Cardiac muscle cell (in vitro differentiated cells and primary cell): Measurements from ENCODE around the gene ABCA3. TPM values are rescaled to one million over a fixed set of nuclear protein-coding genes. Genes with fewer than 3 reads are reported as not detected.

Experiments used
- DNase-seq, 2 donors: peaks; one replicate each; pipeline versions ENCODE4 v3.0.0 to v3.0.0-alpha.2; 2010 to 2017; ENCODE audit warnings: low read depth in 1 of 2, low spot score in 1 of 2
- H3K27ac ChIP-seq: fragments of 200-600 bp; sonication (generic); 2 replicates; pipeline ENCODE4 v1.5.1; 2016
- H3K27me3 ChIP-seq: fragments of 200-600 bp; sonication (generic); 2 replicates; pipeline ENCODE4 v1.6.0; 2016; ENCODE audit warnings: control low read depth
- H3K36me3 ChIP-seq: fragments of 200-600 bp; sonication (generic); 2 replicates; pipeline ENCODE4 v1.5.1; 2016; ENCODE audit warnings: control low read depth
- H3K4me1 ChIP-seq: fragments of 200-600 bp; sonication (generic); 2 replicates; pipeline ENCODE4 v1.8.1; 2017; ENCODE audit warnings: low read depth, mild to moderate bottlenecking, mixed run types
- H3K4me3 ChIP-seq: fragments of 200-600 bp; sonication (generic); 2 replicates; pipeline ENCODE4 v1.5.1; 2016; ENCODE audit warnings: mild to moderate bottlenecking
- H3K9me3 ChIP-seq: fragments of 200-600 bp; sonication (generic); 2 replicates; pipeline ENCODE4 v1.5.1; 2017; ENCODE audit warnings: low read depth, mild to moderate bottlenecking, control low read depth
- CTCF ChIP-seq: IDR thresholded peaks from 2 replicates; pipeline ENCODE4 v1.5.1; 2012; ENCODE audit warnings: low read depth, mild to moderate bottlenecking, low read length
- polyA plus RNA-seq: library from polyadenylated mRNA; unstranded; fragments of >200 nt; fragmentation: Nextera tagmentation; extraction: Ambion mirVana; gene quantifications from 2 replicates; pipeline ENCODE4 v1.2.1, GENCODE V29; 2016
- total RNA-seq: library from RNA; depleted of rRNA; stranded (reverse); fragments of >200 nt; gene quantifications from 2 replicates; pipeline ENCODE4 v1.2.3, GENCODE V29; 2016

Gene ABCA3
- total and polyA plus RNA-seq, 2 experiments from 2014 or later: 11.1 to 14.5 TPM

DNA sequence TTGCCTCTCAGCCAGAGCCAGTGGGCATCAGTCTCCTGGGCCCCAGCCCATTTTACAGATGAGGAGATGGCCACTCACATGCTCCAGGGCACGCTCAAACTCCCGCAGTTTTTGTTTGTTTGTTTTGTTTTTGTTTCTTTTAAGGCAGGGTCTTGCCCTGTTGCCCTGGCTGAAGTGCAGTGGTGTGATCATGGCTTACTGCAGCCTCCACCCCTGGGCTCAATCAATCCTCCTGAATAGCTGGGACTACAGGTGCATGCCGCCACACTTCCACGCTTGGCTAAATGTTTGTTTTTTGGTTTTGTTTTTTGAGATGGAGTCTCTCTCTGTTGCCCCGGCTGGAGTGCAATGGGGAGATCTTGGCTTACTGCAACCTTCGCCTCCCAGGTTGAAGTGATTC lies 113.6 kb downstream of the ABCA3 start:
- H3K36me3 ChIP-seq: peaks cover 15% of the 10 kb centered on the region
- peaks cover 3% of the 10 kb centered on the region for H3K4me1 ChIP-seq
- H3K27me3 ChIP-seq: no peaks in the 10 kb centered on the region
- no peak overlapping the region for H3K27ac ChIP-seq
- no peaks in the 10 kb centered on the region for H3K9me3 ChIP-seq
- no peak overlapping the region for H3K4me3 ChIP-seq
- TF ChIP-seq CTCF: no peak
- DNase-seq: no peak

DNA sequence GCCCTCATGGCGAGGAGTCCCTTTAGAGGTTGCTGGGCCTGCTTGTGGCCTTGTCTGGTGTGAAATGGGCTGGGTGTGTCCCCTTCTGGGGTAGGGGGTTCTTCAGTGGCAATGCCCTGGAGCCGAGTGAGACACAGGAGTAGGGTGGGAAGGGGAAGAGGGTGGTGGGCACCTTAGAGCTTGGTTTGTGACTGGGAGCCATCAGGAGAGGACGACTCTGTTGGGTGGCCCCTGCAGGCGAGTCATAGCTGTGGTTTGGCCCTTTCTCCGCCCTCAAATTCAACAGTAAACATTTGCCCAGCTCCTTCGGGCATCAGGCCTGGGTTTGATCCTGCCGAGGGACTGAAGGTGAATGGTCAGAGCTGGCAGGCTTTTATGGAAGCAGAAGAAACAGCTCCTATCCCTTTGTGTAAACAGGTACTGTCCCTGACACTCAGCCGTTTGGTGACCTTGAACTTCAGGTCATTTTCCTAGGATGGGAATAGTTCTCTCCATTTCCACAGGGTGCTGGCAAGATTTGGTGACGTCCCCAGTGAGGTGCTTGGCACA lies 114.2 kb downstream of the ABCA3 start:
- DNase-seq: no peak
- H3K9me3 ChIP-seq: no peaks in the 10 kb centered on the region
- peaks cover 3% of the 10 kb centered on the region for H3K4me1 ChIP-seq
- H3K27me3 ChIP-seq: no peaks in the 10 kb centered on the region
- H3K36me3 ChIP-seq: peaks cover 14% of the 10 kb centered on the region
- H3K4me3 ChIP-seq: no peak overlapping the region
- no peak overlapping the region for H3K27ac ChIP-seq
- no peak for TF ChIP-seq CTCF

Other genes starting within 250 kb of the ABCA3 start
- 115 and 206 TPM in 2 replicates for gene PKD1, start 204.8 kb downstream of the ABCA3 start, total RNA-seq
- gene PKD1, start 204.8 kb downstream of the ABCA3 start, polyA plus RNA-seq: 49.9 and 55.3 TPM in 2 replicates
- 5.0 and 6.5 TPM in 2 replicates for gene RAB26, start 192.1 kb downstream of the ABCA3 start, total RNA-seq
- 12.1 and 16.7 TPM in 2 replicates for gene RAB26, start 192.1 kb downstream of the ABCA3 start, polyA plus RNA-seq
- gene TRAF7, start 184.9 kb downstream of the ABCA3 start, total RNA-seq: 67.5 and 71.6 TPM in 2 replicates
- 32.3 and 37.4 TPM in 2 replicates for gene TRAF7, start 184.9 kb downstream of the ABCA3 start, polyA plus RNA-seq
- gene CASKIN1, start 144.1 kb downstream of the ABCA3 start, total RNA-seq: 15.5 TPM in 2 replicates
- 14.3 and 15.4 TPM in 2 replicates for gene CASKIN1, start 144.1 kb downstream of the ABCA3 start, polyA plus RNA-seq
- gene MLST8, start 135.3 kb downstream of the ABCA3 start, total RNA-seq: 81.4 and 100.0 TPM in 2 replicates
- gene MLST8, start 135.3 kb downstream of the ABCA3 start, polyA plus RNA-seq: 117 and 122 TPM in 2 replicates
- gene BRICD5, start 129.9 kb downstream of the ABCA3 start, total RNA-seq: 24.4 and 24.6 TPM in 2 replicates
- gene BRICD5, start 129.9 kb downstream of the ABCA3 start, polyA plus RNA-seq: 16.0 and 21.8 TPM in 2 replicates
- 43.2 and 61.8 TPM in 2 replicates for gene PGP, start 125.9 kb downstream of the ABCA3 start, total RNA-seq
- 41.9 and 57.9 TPM in 2 replicates for gene PGP, start 125.9 kb downstream of the ABCA3 start, polyA plus RNA-seq
- 48.1 and 55.4 TPM in 2 replicates for gene E4F1, start 117.1 kb downstream of the ABCA3 start, total RNA-seq
- 27.7 and 28.3 TPM in 2 replicates for gene E4F1, start 117.1 kb downstream of the ABCA3 start, polyA plus RNA-seq
- gene DNASE1L2, start 104.3 kb downstream of the ABCA3 start, total RNA-seq: 1.1 and 1.5 TPM in 2 replicates
- 0.68 and 1.3 TPM in 2 replicates for gene DNASE1L2, start 104.3 kb downstream of the ABCA3 start, polyA plus RNA-seq
- gene ECI1, start 89.1 kb downstream of the ABCA3 start, total RNA-seq: 137 and 197 TPM in 2 replicates
- gene ECI1, start 89.1 kb downstream of the ABCA3 start, polyA plus RNA-seq: 343 and 407 TPM in 2 replicates
- gene RNPS1, start 72.6 kb downstream of the ABCA3 start, total RNA-seq: 182 and 220 TPM in 2 replicates
- 319 and 398 TPM in 2 replicates for gene RNPS1, start 72.6 kb downstream of the ABCA3 start, polyA plus RNA-seq
- gene CCNF, start 88.7 kb upstream of the ABCA3 start, total RNA-seq: 10.5 and 44.0 TPM in 2 replicates
- gene CCNF, start 88.7 kb upstream of the ABCA3 start, polyA plus RNA-seq: 9.2 and 48.2 TPM in 2 replicates
- 27.3 and 34.8 TPM in 2 replicates for gene TEDC2, start 119.4 kb upstream of the ABCA3 start, total RNA-seq
- 30.7 and 34.4 TPM in 2 replicates for gene TEDC2, start 119.4 kb upstream of the ABCA3 start, polyA plus RNA-seq
- gene NTN3, start 130.6 kb upstream of the ABCA3 start, total RNA-seq: 9.4 and 20.5 TPM in 2 replicates
- 1.6 and 5.6 TPM in 2 replicates for gene NTN3, start 130.6 kb upstream of the ABCA3 start, polyA plus RNA-seq
- 17.3 and 23.6 TPM in 2 replicates for gene TBC1D24, start 134.4 kb upstream of the ABCA3 start, total RNA-seq
- gene TBC1D24, start 134.4 kb upstream of the ABCA3 start, polyA plus RNA-seq: 8.2 and 10.2 TPM in 2 replicates
- 92.4 and 117 TPM in 2 replicates for gene ATP6V0C, start 173.2 kb upstream of the ABCA3 start, total RNA-seq
- 184 and 281 TPM in 2 replicates for gene ATP6V0C, start 173.2 kb upstream of the ABCA3 start, polyA plus RNA-seq
- 32.4 and 39.2 TPM in 2 replicates for gene AMDHD2, start 179.6 kb upstream of the ABCA3 start, total RNA-seq
- 25.0 and 30.2 TPM in 2 replicates for gene AMDHD2, start 179.6 kb upstream of the ABCA3 start, polyA plus RNA-seq
- 1.3 TPM in 1 of 2 replicates, not detected in the other for gene CEMP1, start 190.7 kb upstream of the ABCA3 start, total RNA-seq
- gene CEMP1, start 190.7 kb upstream of the ABCA3 start, polyA plus RNA-seq: 4.6 and 9.4 TPM in 2 replicates
- gene PDPK1, start 197.3 kb upstream of the ABCA3 start, total RNA-seq: 24.9 and 28.6 TPM in 2 replicates
- gene PDPK1, start 197.3 kb upstream of the ABCA3 start, polyA plus RNA-seq: 22.4 and 23.3 TPM in 2 replicates